ENCODE data around the gene LIFR. TPM values are rescaled to one million over a fixed set of nuclear protein-coding genes. Genes with fewer than 3 reads are reported as not detected.

The LIFR gene
- total RNA-seq = 40.2 and 43.6 TPM in 2 replicates

GRCh38 chr5:38556599-38557307, at the start of gene LIFR:
Gene LIFR (minus strand): TSS chr5:38556646. CDS start chr5:38530647, 25,999 bp downstream.

Data from mammary microvascular endothelial cell (primary cell).